A549 (cell line): ENCODE measurements around the gene PCGF2. TPM values are rescaled to one million over a fixed set of nuclear protein-coding genes. Genes with fewer than 3 reads are reported as not detected.
"Not testable (repeated sequence)": the region's sequence is repeated elsewhere in the genome, so short reads cannot be mapped to it uniquely, and the experiment has no call there.

Experiments
- ATAC-seq, 2 experiments: fragments of 200-7000 bp in 1 of 2; fragments of >200 bp in 1 of 2; cut with Nextera tagmentation in 1 of 2; cut with Tn5 transposase in 1 of 2; 3 replicates each; pipeline versions ENCODE4 v1.8.0 to v1.9.1; 2018 to 2020; ENCODE audit warnings: mild to moderate bottlenecking in 1 of 2, moderate library complexity in 1 of 2
- CTCF ChIA-PET: fragments of 300-600 bp; sonication (Branson Sonifier 250); formaldehyde crosslinking; extraction: SDS; loops from one replicate; lab custom pipeline; 2021; ENCODE audit warnings: antibody characterized with exemption, inconsistent platforms; lab: Yijun Ruan, JAX
- POLR2A ChIA-PET: fragments of 350-600 bp; formaldehyde crosslinking; extraction: SDS; loops from one replicate; lab custom pipeline; 2021; ENCODE audit warnings: antibody characterized with exemption, inconsistent platforms; lab: Yijun Ruan, JAX
- DNase-seq, 2 experiments: peaks; one replicate each; pipeline versions ENCODE4 v3.0.0 to v3.0.0-alpha.2; 2011 to 2016; ENCODE audit warnings: low read depth in 1 of 2, low spot score in 1 of 2
- FAIRE-seq: peaks from 2 replicates; lab custom pipeline; 2011; peaks lifted over from hg19 to GRCh38; lab: Jason Lieb, UNC
- H3K27ac ChIP-seq, 2 experiments: fragments of >200 bp; sonication (Bioruptor Twin); formaldehyde crosslinking; 3 replicates each; pipeline ENCODE4 v1.5.1; 2016 to 2017
- H3K4me1 ChIP-seq: fragments of >200 bp; sonication (Bioruptor Twin); formaldehyde crosslinking; 3 replicates; pipeline ENCODE4 v1.6.1; 2016
- H3K4me2 ChIP-seq: fragments of >200 bp; sonication (Bioruptor Twin); formaldehyde crosslinking; 3 replicates; pipeline ENCODE4 v1.6.1; 2016
- H3K4me3 ChIP-seq: fragments of >200 bp; sonication (Bioruptor Twin); formaldehyde crosslinking; 3 replicates; pipeline ENCODE4 v1.5.1; 2016
- H3K9me3 ChIP-seq: fragments of >200 bp; sonication (Bioruptor Twin); formaldehyde crosslinking; 3 replicates; pipeline ENCODE4 v1.6.1; 2016
- BHLHE40 ChIP-seq: IDR thresholded peaks from 2 replicates; pipeline ENCODE4 v1.6.1; 2012; ENCODE audit warnings: low read depth, low read length, inconsistent platforms
- EHF ChIP-seq: fragments of 250-450 bp; sonication (Bioruptor Pico); IDR thresholded peaks from 2 replicates; pipeline ENCODE4 v1.5.0; 2020; ENCODE audit warnings: mild to moderate bottlenecking
- FOXS1 ChIP-seq: fragments of 250-450 bp; sonication (Bioruptor Pico); IDR thresholded peaks from 2 replicates; pipeline ENCODE4 v1.5.0; 2020; ENCODE audit warnings: mild to moderate bottlenecking, moderate library complexity
- HDAC2 ChIP-seq: fragments of 200-600 bp; sonication (generic); IDR thresholded peaks from 2 replicates; pipeline ENCODE4 v1.6.1; 2016
- HOXB13 ChIP-seq: fragments of 250-450 bp; sonication (Bioruptor Pico); IDR thresholded peaks from 2 replicates; pipeline ENCODE4 v1.5.0; 2020; ENCODE audit warnings: low read depth, mild to moderate bottlenecking, moderate library complexity
- KDM1A ChIP-seq: fragments of 200-600 bp; sonication (generic); IDR thresholded peaks from 2 replicates; pipeline ENCODE4 v1.6.1; 2016; ENCODE audit warnings: low read depth, mild to moderate bottlenecking
- KDM5A ChIP-seq: fragments of 200-600 bp; sonication (generic); IDR thresholded peaks from 2 replicates; pipeline ENCODE4 v1.6.1; 2016; ENCODE audit warnings: antibody characterized with exemption, mild to moderate bottlenecking
- MAFK ChIP-seq: fragments of 450-650 bp; IDR thresholded peaks from 2 replicates; pipeline ENCODE4 v1.6.1; 2014; ENCODE audit not compliant: partially characterized antibody
- PHF8 ChIP-seq: fragments of 200-600 bp; sonication (generic); IDR thresholded peaks from 2 replicates; pipeline ENCODE4 v1.6.1; 2016; ENCODE audit warnings: low read depth, mild to moderate bottlenecking, antibody characterized with exemption, moderate library complexity, borderline replicate concordance
- RFX5 ChIP-seq: fragments of 450-650 bp; IDR thresholded peaks from 2 replicates; pipeline ENCODE4 v1.7.1; 2014; ENCODE audit warnings: antibody characterized with exemption, mild to moderate bottlenecking, moderate library complexity
- RNF2 ChIP-seq: fragments of 200-600 bp; sonication (generic); IDR thresholded peaks from 2 replicates; pipeline ENCODE4 v1.6.1; 2016; ENCODE audit warnings: low read depth, mild to moderate bottlenecking, antibody characterized with exemption, moderate library complexity, borderline replicate concordance
- TP53 ChIP-seq: fragments of 250-450 bp; sonication (Bioruptor Pico); IDR thresholded peaks from 2 replicates; pipeline ENCODE4 v1.5.0; 2021; ENCODE audit warnings: mild to moderate bottlenecking, moderate library complexity
- ZFP36 ChIP-seq: fragments of 450-650 bp; IDR thresholded peaks from 2 replicates; pipeline ENCODE4 v1.6.1; 2014; ENCODE audit warnings: borderline replicate concordance; ENCODE audit not compliant: partially characterized antibody
- ZNF302 ChIP-seq: fragments of 250-450 bp; sonication (Bioruptor Pico); IDR thresholded peaks from 2 replicates; pipeline ENCODE4 v1.9.0; 2021; ENCODE audit warnings: inconsistent platforms, mild to moderate bottlenecking, moderate library complexity
- WGBS: methylation state at CpG from one replicate; pipeline ENCODE4 v1.1.6; 2017; ENCODE audit errors: missing lambda C conversion rate; 5-methylcytosine and 5-hydroxymethylcytosine counted together
- polyA plus RNA-seq, 4 experiments: library from polyadenylated mRNA; depleted of rRNA in 3 of 4; stranded (reverse); fragments of >200 nt; fragmentation: RNase III in 1 of 4; extraction: RNeasy Plus Mini Kit Qiagen cat#74134 plus additional on column Dnase treatment in 1 of 4; gene quantifications; 2 replicates in 3 of 4; 3 replicates in 1 of 4; pipeline ENCODE4 v1.2.3, GENCODE V29; 2011 to 2017
- TF ChIP-seq, protein P1 (sequence below): fragments of 200-600 bp; sonication (generic); IDR thresholded peaks from 2 replicates; pipeline ENCODE4 v1.6.1; 2016; ENCODE audit warnings: antibody characterized with exemption, mild to moderate bottlenecking, moderate library complexity
- TF ChIP-seq, protein P2 (sequence below): fragments of 250-450 bp; sonication (Bioruptor Pico); IDR thresholded peaks from 2 replicates; pipeline ENCODE4 v1.5.0; 2020; ENCODE audit warnings: low read depth, mild to moderate bottlenecking, moderate library complexity
- TF ChIP-seq, protein P3 (sequence below): fragments of 150-350 bp; IDR thresholded peaks from 2 replicates; pipeline ENCODE4 v1.6.1; 2014; ENCODE audit warnings: low read depth, mild to moderate bottlenecking, low read length
- TF ChIP-seq, protein P4 (sequence below): fragments of 250-450 bp; sonication (Bioruptor Pico); IDR thresholded peaks from 2 replicates; pipeline ENCODE4 v1.5.0; 2021; ENCODE audit warnings: mild to moderate bottlenecking, moderate library complexity, borderline replicate concordance
- TF ChIP-seq, protein P5 (sequence below): fragments of >200 bp; sonication (Bioruptor Twin); formaldehyde crosslinking; IDR thresholded peaks from 3 replicates; pipeline ENCODE4 v1.6.1; 2016

The PCGF2 gene
- polyA plus RNA-seq, 2 of the 4 experiments (the other 2 are of a cell fraction), result 19.9 to 43.6 TPM

DNA sequence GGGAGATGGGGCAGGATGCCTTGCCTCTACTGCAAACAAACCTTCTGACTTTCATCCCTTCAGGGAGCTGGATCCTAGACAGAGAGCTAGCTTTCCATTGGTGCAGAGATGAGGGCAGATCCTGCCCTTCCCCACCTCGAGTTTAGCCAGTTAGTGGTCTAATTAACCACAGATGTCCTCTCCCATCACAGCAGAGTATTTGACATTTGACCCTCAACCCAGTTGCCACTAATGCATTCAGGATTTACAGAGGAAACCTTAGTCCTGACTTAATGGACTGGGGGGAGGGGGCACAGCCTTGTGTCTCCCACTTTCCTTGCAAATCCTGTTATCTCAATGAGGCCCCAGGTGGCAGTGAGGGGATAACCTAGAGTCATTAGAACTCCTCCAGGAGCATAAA is 41.0 kb upstream of the PCGF2 start:
- WGBS, result 48% methylated on average over 1 of the region's 1 CpG
- ATAC-seq, result no peak
- POLR2A ChIA-PET, result no interaction called here
- no peak for DNase-seq
- FAIRE-seq, result no peak
- Histone ChIP-seq H3K9me3 (no peaks in the 10 kb centered on the region), H3K4me2 (no peak overlapping the region), H3K4me1 (no peaks in the 10 kb centered on the region), H3K4me3 (no peak overlapping the region), H3K27ac (no peak overlapping the region)
- CTCF ChIA-PET, result interaction anchor here (0.5 to 3.1 kb wide), 8 partner anchors 9 to 112 kb away, joined by 3 to 17 read pairs (median 4); partner anchors contain the start of genes PIP4K2B and PSMB3
- no peak for TF ChIP-seq PHF8
- TF ChIP-seq MAFK, result no peak
- no peak for TF ChIP-seq ZNF302 (CRISPR knock-in tag)
- TF ChIP-seq FOXS1 (CRISPR knock-in tag), result no peak
- TF ChIP-seq, protein P1, sequence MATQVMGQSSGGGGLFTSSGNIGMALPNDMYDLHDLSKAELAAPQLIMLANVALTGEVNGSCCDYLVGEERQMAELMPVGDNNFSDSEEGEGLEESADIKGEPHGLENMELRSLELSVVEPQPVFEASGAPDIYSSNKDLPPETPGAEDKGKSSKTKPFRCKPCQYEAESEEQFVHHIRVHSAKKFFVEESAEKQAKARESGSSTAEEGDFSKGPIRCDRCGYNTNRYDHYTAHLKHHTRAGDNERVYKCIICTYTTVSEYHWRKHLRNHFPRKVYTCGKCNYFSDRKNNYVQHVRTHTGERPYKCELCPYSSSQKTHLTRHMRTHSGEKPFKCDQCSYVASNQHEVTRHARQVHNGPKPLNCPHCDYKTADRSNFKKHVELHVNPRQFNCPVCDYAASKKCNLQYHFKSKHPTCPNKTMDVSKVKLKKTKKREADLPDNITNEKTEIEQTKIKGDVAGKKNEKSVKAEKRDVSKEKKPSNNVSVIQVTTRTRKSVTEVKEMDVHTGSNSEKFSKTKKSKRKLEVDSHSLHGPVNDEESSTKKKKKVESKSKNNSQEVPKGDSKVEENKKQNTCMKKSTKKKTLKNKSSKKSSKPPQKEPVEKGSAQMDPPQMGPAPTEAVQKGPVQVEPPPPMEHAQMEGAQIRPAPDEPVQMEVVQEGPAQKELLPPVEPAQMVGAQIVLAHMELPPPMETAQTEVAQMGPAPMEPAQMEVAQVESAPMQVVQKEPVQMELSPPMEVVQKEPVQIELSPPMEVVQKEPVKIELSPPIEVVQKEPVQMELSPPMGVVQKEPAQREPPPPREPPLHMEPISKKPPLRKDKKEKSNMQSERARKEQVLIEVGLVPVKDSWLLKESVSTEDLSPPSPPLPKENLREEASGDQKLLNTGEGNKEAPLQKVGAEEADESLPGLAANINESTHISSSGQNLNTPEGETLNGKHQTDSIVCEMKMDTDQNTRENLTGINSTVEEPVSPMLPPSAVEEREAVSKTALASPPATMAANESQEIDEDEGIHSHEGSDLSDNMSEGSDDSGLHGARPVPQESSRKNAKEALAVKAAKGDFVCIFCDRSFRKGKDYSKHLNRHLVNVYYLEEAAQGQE, result no peak
- no peak for TF ChIP-seq KDM1A
- TF ChIP-seq, protein P2, sequence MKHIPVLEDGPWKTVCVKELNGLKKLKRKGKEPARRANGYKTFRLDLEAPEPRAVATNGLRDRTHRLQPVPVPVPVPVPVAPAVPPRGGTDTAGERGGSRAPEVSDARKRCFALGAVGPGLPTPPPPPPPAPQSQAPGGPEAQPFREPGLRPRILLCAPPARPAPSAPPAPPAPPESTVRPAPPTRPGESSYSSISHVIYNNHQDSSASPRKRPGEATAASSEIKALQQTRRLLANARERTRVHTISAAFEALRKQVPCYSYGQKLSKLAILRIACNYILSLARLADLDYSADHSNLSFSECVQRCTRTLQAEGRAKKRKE (CRISPR knock-in tag), result no peak
- TF ChIP-seq RFX5, result no peak
- no peak for TF ChIP-seq RNF2
- TF ChIP-seq TP53, result no peak
- no peak for TF ChIP-seq HOXB13 (CRISPR knock-in tag)
- TF ChIP-seq BHLHE40, result no peak
- no peak for TF ChIP-seq EHF
- TF ChIP-seq, protein P3, sequence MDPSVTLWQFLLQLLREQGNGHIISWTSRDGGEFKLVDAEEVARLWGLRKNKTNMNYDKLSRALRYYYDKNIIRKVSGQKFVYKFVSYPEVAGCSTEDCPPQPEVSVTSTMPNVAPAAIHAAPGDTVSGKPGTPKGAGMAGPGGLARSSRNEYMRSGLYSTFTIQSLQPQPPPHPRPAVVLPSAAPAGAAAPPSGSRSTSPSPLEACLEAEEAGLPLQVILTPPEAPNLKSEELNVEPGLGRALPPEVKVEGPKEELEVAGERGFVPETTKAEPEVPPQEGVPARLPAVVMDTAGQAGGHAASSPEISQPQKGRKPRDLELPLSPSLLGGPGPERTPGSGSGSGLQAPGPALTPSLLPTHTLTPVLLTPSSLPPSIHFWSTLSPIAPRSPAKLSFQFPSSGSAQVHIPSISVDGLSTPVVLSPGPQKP, result no peak
- TF ChIP-seq, protein P4, sequence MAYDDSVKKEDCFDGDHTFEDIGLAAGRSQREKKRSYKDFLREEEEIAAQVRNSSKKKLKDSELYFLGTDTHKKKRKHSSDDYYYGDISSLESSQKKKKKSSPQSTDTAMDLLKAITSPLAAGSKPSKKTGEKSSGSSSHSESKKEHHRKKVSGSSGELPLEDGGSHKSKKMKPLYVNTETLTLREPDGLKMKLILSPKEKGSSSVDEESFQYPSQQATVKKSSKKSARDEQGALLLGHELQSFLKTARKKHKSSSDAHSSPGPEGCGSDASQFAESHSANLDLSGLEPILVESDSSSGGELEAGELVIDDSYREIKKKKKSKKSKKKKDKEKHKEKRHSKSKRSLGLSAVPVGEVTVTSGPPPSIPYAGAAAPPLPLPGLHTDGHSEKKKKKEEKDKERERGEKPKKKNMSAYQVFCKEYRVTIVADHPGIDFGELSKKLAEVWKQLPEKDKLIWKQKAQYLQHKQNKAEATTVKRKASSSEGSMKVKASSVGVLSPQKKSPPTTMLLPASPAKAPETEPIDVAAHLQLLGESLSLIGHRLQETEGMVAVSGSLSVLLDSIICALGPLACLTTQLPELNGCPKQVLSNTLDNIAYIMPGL (CRISPR knock-in tag), result no peak
- TF ChIP-seq HDAC2, result no peak
- no peak for TF ChIP-seq ZFP36
- TF ChIP-seq KDM5A, result no peak
- TF ChIP-seq, protein P5, sequence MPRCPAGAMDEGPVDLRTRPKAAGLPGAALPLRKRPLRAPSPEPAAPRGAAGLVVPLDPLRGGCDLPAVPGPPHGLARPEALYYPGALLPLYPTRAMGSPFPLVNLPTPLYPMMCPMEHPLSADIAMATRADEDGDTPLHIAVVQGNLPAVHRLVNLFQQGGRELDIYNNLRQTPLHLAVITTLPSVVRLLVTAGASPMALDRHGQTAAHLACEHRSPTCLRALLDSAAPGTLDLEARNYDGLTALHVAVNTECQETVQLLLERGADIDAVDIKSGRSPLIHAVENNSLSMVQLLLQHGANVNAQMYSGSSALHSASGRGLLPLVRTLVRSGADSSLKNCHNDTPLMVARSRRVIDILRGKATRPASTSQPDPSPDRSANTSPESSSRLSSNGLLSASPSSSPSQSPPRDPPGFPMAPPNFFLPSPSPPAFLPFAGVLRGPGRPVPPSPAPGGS, result no peak
- TF ChIP-seq, all 56 proteins: peak for 0

DNA sequence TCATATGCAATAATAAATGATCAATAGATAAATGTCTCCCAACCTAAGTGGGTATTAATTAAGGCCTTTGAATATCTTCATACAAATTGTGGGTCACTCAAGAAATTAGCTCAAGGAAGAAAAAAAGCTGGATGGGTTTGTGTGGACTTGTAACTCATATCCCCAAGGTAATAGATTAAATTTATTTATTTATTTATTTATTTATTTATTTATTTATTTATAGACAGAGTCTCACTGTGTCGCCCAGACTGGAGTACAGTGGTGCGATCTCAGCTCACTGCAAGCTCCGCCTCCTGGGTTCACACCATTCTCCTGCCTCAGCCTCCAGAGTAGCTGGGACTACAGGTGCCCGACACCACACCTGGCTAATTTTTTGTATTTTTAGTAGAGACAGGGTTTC is 39.9 kb upstream of the PCGF2 start:
- not testable (repeated sequence) for H3K4me3 ChIP-seq, H3K27ac ChIP-seq, FAIRE-seq, DNase-seq, H3K4me1 ChIP-seq, ATAC-seq, H3K4me2 ChIP-seq, H3K9me3 ChIP-seq
- POLR2A ChIA-PET, result interaction anchor here (0.8 kb wide), 1 partner anchor 11 kb away, joined by 3 read pairs; no protein-coding TSS in a partner anchor
- CTCF ChIA-PET, result interaction anchor here (1.1 to 3.1 kb wide), 7 partner anchors 10 to 111 kb away, joined by 3 to 17 read pairs (median 4); partner anchors contain the start of genes PIP4K2B and PSMB3
- WGBS, result 89% methylated on average over 4 of the region's 4 CpGs
